ENCODE data around the gene LYRM2.

- no peak for TF ChIP-seq CTCF (IDR thresholded peaks at IDR 0.05)
- no peak for TF ChIP-seq POLR2A (IDR thresholded peaks at IDR 0.05)
Measured at GRCh38 chr6:89662659-89663223, 24.2 kb upstream of the LYRM2 start.
